Astrocyte of the spinal cord (primary cell): Measurements from ENCODE around the gene KRTAP5-6.
"Not testable (repeated sequence)": the region's sequence is repeated elsewhere in the genome, so short reads cannot be mapped to it uniquely, and the experiment has no call there.

Experiments
- DNase-seq: peaks from one replicate; pipeline ENCODE4 v3.0.0; 2011; ENCODE audit warnings: low read depth, low spot score
- H3K4me3 ChIP-seq: 2 replicates; pipeline ENCODE4 v1.5.1; 2011; ENCODE audit warnings: low read depth, mild to moderate bottlenecking, low read length, moderate library complexity
- CTCF ChIP-seq: IDR thresholded peaks from 2 replicates; pipeline ENCODE4 v1.5.1; 2012; ENCODE audit warnings: low read depth, mild to moderate bottlenecking, low read length, inconsistent platforms
- in situ Hi-C: cut with HindIII; loops from 2 replicates; pipeline ENCODE4 v1.10.0; 2017; ENCODE audit warnings: low sequenced_read_pairs

The KRTAP5-6 gene

GRCh38 chr11:1676229-1676740 is 20.7 kb upstream of the KRTAP5-6 start:
- TF ChIP-seq CTCF: no peak
- no peak overlapping the region for H3K4me3 ChIP-seq
- in situ Hi-C loops: no loop called here
- no peak for DNase-seq

GRCh38 chr11:1679881-1680280 is 17.1 kb upstream of the KRTAP5-6 start:
- DNase-seq: no peak
- in situ Hi-C loops: no loop called here
- H3K4me3 ChIP-seq: no peak overlapping the region

GRCh38 chr11:1682225-1682905 is 14.6 kb upstream of the KRTAP5-6 start:
- no peak for DNase-seq
- H3K4me3 ChIP-seq: no peak overlapping the region
- in situ Hi-C loops: no loop called here
- TF ChIP-seq CTCF: no peak

More at GRCh38 chr11:1679881-1680280, 17.1 kb upstream of the KRTAP5-6 start:
- TF ChIP-seq CTCF: no peak

- DNase-seq, H3K4me3 ChIP-seq, in situ Hi-C loops: not testable (repeated sequence)
Observed at GRCh38 chr11:1683216-1683615, 13.8 kb upstream of the KRTAP5-6 start.

GRCh38 chr11:1683904-1684572 is 13.0 kb upstream of the KRTAP5-6 start:
- DNase-seq, H3K4me3 ChIP-seq, in situ Hi-C loops: not testable (repeated sequence)

- H3K4me3 ChIP-seq, DNase-seq, in situ Hi-C loops: not testable (repeated sequence)
Observed at GRCh38 chr11:1684886-1685874, 11.8 kb upstream of the KRTAP5-6 start.

GRCh38 chr11:1686220-1686619 is 10.8 kb upstream of the KRTAP5-6 start:
- in situ Hi-C loops, H3K4me3 ChIP-seq, DNase-seq: not testable (repeated sequence)

GRCh38 chr11:1688336-1688947 is 8.6 kb upstream of the KRTAP5-6 start:
- H3K4me3 ChIP-seq, in situ Hi-C loops, DNase-seq: not testable (repeated sequence)

GRCh38 chr11:1689250-1690166 is 7.5 kb upstream of the KRTAP5-6 start:
- H3K4me3 ChIP-seq, in situ Hi-C loops, DNase-seq: not testable (repeated sequence)
